HFFc6 (cell line): ENCODE measurements around the gene EFCC1. TPM values are rescaled to one million over a fixed set of nuclear protein-coding genes. Genes with fewer than 3 reads are reported as not detected.
"Not testable (repeated sequence)": the region's sequence is repeated elsewhere in the genome, so short reads cannot be mapped to it uniquely, and the experiment has no call there.

Experiments used
- DNase-seq: peaks from one replicate; pipeline ENCODE4 v3.0.0-alpha.2; 2018
- H3K27ac Mint-ChIP-seq: 2 replicates; pipeline ENCODE4 v1.8.0; 2020; ENCODE audit warnings: mild to moderate bottlenecking, mixed read lengths
- H3K27me3 Mint-ChIP-seq: 2 replicates; pipeline ENCODE4 v1.8.0; 2021; ENCODE audit warnings: mild to moderate bottlenecking, moderate library complexity, mixed read lengths; ENCODE audit not compliant: insufficient read depth
- H3K36me3 Mint-ChIP-seq: 2 replicates; pipeline ENCODE4 v1.8.0; 2021; ENCODE audit warnings: low read depth, mixed read lengths
- H3K4me1 Mint-ChIP-seq: 2 replicates; pipeline ENCODE4 v1.8.0; 2020; ENCODE audit warnings: low read depth, mixed read lengths
- H3K4me3 Mint-ChIP-seq: 2 replicates; pipeline ENCODE4 v1.8.0; 2020; ENCODE audit warnings: mild to moderate bottlenecking, moderate library complexity, mixed read lengths
- H3K9me3 Mint-ChIP-seq: 2 replicates; pipeline ENCODE4 v1.8.0; 2020; ENCODE audit warnings: mild to moderate bottlenecking, mixed read lengths
- CTCF ChIP-seq: fragments of 200-600 bp; sonication (generic); IDR thresholded peaks from 2 replicates; pipeline ENCODE4 v1.5.0; 2021; ENCODE audit warnings: antibody characterized with exemption, mild to moderate bottlenecking
- total RNA-seq, 6 experiments: library from RNA; stranded (reverse); fragmentation: NEBNext Ultra II Directional; extraction: Animal tissue kit (Norgen Biotek cat#: 25700); gene quantifications; 2 replicates in 1 of 6; 3 replicates in 5 of 6; pipeline ENCODE4 v1.2.3, GENCODE V29; 2021

EFCC1 gene
- total RNA-seq, 6 experiments from 2014 or later = not detected

- H3K9me3 Mint-ChIP-seq = peaks cover 9% of the 10 kb centered on the region
These were observed 62.9 kb downstream of the EFCC1 start for GRCh38 chr3:129063841-129064482.

GRCh38 chr3:129065016-129065719 is 64.1 kb downstream of the EFCC1 start:
- Mint-ChIP-seq H3K36me3 (peaks cover 16% of the 10 kb centered on the region), H3K4me3 (no peak overlapping the region)

More at GRCh38 chr3:129063841-129064482, 62.9 kb downstream of the EFCC1 start:
- Mint-ChIP-seq H3K4me3 (no peak overlapping the region), H3K27me3 (peaks cover 31% of the 10 kb centered on the region), H3K4me1 (no peaks in the 10 kb centered on the region), H3K27ac (no peak overlapping the region), H3K36me3 (peaks cover 6% of the 10 kb centered on the region; the same call in 1 of the 2 replicates)
- DNase-seq = no peak
- no peak for TF ChIP-seq CTCF

GRCh38 chr3:129065720-129066073 is 64.6 kb downstream of the EFCC1 start:
- no peak for TF ChIP-seq CTCF
- peaks cover 36% of the 10 kb centered on the region for H3K27me3 Mint-ChIP-seq
- DNase-seq = no peak
- H3K4me3 Mint-ChIP-seq = no peak overlapping the region
- peaks cover 16% of the 10 kb centered on the region for H3K36me3 Mint-ChIP-seq
- H3K9me3 Mint-ChIP-seq = peaks cover 21% of the 10 kb centered on the region
- no peak overlapping the region for H3K27ac Mint-ChIP-seq
- H3K4me1 Mint-ChIP-seq = no peaks in the 10 kb centered on the region

More at GRCh38 chr3:129065016-129065719, 64.1 kb downstream of the EFCC1 start:
- H3K27ac Mint-ChIP-seq = no peak overlapping the region
- H3K27me3 Mint-ChIP-seq = peaks cover 38% of the 10 kb centered on the region
- H3K4me1 Mint-ChIP-seq = no peaks in the 10 kb centered on the region
- no peak for TF ChIP-seq CTCF
- H3K9me3 Mint-ChIP-seq = peaks cover 21% of the 10 kb centered on the region
- DNase-seq = no peak

- not testable (repeated sequence) for DNase-seq, H3K27ac Mint-ChIP-seq, H3K4me3 Mint-ChIP-seq, H3K4me1 Mint-ChIP-seq
- Mint-ChIP-seq H3K27me3 (peaks cover 36% of the 10 kb centered on the region), H3K9me3 (peaks cover 21% of the 10 kb centered on the region), H3K36me3 (peaks cover 16% of the 10 kb centered on the region)
These were observed 66.6 kb downstream of the EFCC1 start for GRCh38 chr3:129067719-129068118.

- DNase-seq = no peak
- H3K4me3 Mint-ChIP-seq = no peak overlapping the region
These were observed 67.3 kb downstream of the EFCC1 start for GRCh38 chr3:129068291-129068886.

GRCh38 chr3:129069313-129070085 is 68.4 kb downstream of the EFCC1 start:
- not testable (repeated sequence) for DNase-seq, H3K4me1 Mint-ChIP-seq, H3K4me3 Mint-ChIP-seq, H3K27ac Mint-ChIP-seq
- Mint-ChIP-seq H3K36me3 (peaks cover 16% of the 10 kb centered on the region), H3K9me3 (peaks cover 21% of the 10 kb centered on the region), H3K27me3 (peaks cover 36% of the 10 kb centered on the region)

More at GRCh38 chr3:129068291-129068886, 67.3 kb downstream of the EFCC1 start:
- Mint-ChIP-seq H3K9me3 (peaks cover 21% of the 10 kb centered on the region), H3K27ac (no peak overlapping the region), H3K27me3 (peaks cover 36% of the 10 kb centered on the region), H3K4me1 (no peaks in the 10 kb centered on the region), H3K36me3 (peaks cover 16% of the 10 kb centered on the region)
- TF ChIP-seq CTCF = no peak
